ENCODE data around the gene SLC35F2. TPM values are rescaled to one million over a fixed set of nuclear protein-coding genes. Genes with fewer than 3 reads are reported as not detected.
A peak's percentile ranks its signal among the peaks of the same experiment; 100 is the strongest.
"Not testable (repeated sequence)": the region's sequence is repeated elsewhere in the genome, so short reads cannot be mapped to it uniquely, and the experiment has no call there.

Gene SLC35F2
- total and polyA plus RNA-seq, 11 donors = 0.22 to 2.1 (median 1.1) TPM

GRCh38 chr11:107770551-107770951 is 88.0 kb downstream of the SLC35F2 start:
- TF ChIP-seq POLR2A (IDR thresholded peaks at IDR 0.05) (no peak), CTCF (IDR thresholded peaks at IDR 0.05) (no peak)
- intact Hi-C loops (cut with DNase I) = loop anchor here in 8 of 10 donors (2.0 to 10.0 kb wide), 5 partner anchors 193 to 226 kb away; no protein-coding TSS in a partner anchor
- H3K4me1 ChIP-seq = no peaks in the 10 kb centered on the region
- H3K27me3 ChIP-seq = peaks cover 0 to 4% (median 0%) of the 10 kb centered on the region in 9 donors
- no peak for ATAC-seq
- DNase-seq = no peak
- H3K4me3 ChIP-seq = no peak overlapping the region
- no peak overlapping the region for H3K27ac ChIP-seq
- H3K9me3 ChIP-seq = no peaks in the 10 kb centered on the region
- H3K36me3 ChIP-seq = no peaks in the 10 kb centered on the region
- 28 to 56% (median 49%) methylated on average over 3 of the region's 3 CpGs for WGBS, 4 donors

DNA sequence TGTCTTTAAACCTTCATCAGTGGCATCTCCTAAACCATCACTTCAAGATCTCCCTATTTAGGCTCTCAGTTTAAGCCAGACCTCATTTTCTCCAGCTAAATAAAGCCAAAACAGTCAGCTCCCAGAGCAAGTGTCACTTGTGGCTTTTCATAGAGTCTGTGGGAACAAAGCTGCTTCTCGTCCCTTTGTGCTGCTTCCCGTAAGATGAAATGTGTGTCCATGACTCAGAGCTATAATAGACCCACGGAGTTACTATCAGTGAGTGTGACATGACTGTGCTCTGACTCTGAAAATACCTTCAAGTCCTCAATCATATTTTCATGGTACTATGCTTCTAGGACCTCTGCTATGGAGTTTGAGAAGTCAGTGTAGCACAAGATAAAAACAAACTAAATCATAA is 89.4 kb downstream of the SLC35F2 start:
- intact Hi-C loops (cut with DNase I) = loop anchor here in 3 of 10 donors (5.0 to 10.0 kb wide), 2 partner anchors 192 to 194 kb away; no protein-coding TSS in a partner anchor
- H3K27me3 ChIP-seq = peaks cover 0 to 4% (median 0%) of the 10 kb centered on the region in 9 donors
- no peak overlapping the region for H3K4me3 ChIP-seq
- TF ChIP-seq POLR2A (IDR thresholded peaks at IDR 0.05) (no peak), CTCF (IDR thresholded peaks at IDR 0.05) (no peak)
- H3K36me3 ChIP-seq = no peaks in the 10 kb centered on the region
- peak overlapping the region in 1 of 12 donors; percentile 40 for H3K27ac ChIP-seq
- DNase-seq (no peak), ATAC-seq (peak in 3 of 4 donors; percentile 63 to 77 (median 73))
- WGBS, 4 donors = 40 to 56% (median 46%) methylated on average over 3 of the region's 3 CpGs
- H3K9me3 ChIP-seq = no peaks in the 10 kb centered on the region
- no peaks in the 10 kb centered on the region for H3K4me1 ChIP-seq

DNA sequence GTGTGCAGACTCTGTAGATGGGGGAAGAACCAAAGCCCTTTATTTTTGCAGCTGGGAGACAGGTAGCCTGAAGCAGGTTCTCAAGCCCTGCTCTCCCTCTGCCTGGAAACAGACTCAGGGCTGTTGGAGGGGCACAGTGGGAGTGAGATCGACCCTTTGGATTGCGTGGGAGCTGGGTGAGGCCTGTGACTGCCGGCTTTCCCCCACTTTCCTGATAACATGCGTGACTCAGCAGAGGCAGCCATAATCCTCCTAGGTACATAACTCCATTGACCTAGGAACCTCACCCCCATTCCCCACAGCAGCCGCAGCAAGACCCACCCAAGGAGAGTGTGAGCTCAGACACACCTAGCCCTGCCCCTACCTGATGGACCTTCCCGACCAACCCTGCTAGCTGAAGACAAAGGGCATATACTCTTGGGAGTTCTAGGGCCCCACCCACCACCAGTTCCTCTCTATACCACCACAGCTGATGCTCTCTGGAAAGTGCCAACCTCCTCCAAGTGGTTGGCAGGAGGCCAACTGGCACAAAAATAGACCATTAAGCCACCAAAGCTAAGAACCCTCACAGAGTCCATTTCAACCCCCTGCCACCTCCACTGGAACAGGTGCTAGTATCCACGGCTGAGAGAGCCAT is 99.8 kb downstream of the SLC35F2 start:
- H3K4me1 ChIP-seq; DNase-seq; H3K27me3 ChIP-seq; H3K36me3 ChIP-seq; H3K4me3 ChIP-seq; H3K27ac ChIP-seq; intact Hi-C loops (cut with DNase I); ATAC-seq; H3K9me3 ChIP-seq: not testable (repeated sequence)
- WGBS, 4 donors = 71 to 79% (median 76%) methylated on average over 7 of the region's 7 CpGs

- intact Hi-C loops (cut with DNase I) = no loop called here
- ATAC-seq (no peak), DNase-seq (no peak)
- no peak for TF ChIP-seq CTCF (IDR thresholded peaks at IDR 0.05)
- no peak for TF ChIP-seq POLR2A (IDR thresholded peaks at IDR 0.05)
- H3K36me3 ChIP-seq = no peaks in the 10 kb centered on the region
- 80 to 90% (median 84%) methylated on average over 1 of the region's 1 CpG for WGBS, 4 donors
- H3K4me3 ChIP-seq = no peak overlapping the region
- H3K27ac ChIP-seq = no peak overlapping the region
- no peaks in the 10 kb centered on the region for H3K4me1 ChIP-seq
- H3K27me3 ChIP-seq = no peaks in the 10 kb centered on the region
- no peaks in the 10 kb centered on the region for H3K9me3 ChIP-seq
Measured at GRCh38 chr11:107757661-107758060, 100.9 kb downstream of the SLC35F2 start.

GRCh38 chr11:107756553-107756952 is 102.0 kb downstream of the SLC35F2 start:
- DNase-seq (no peak), ATAC-seq (no peak)
- H3K27me3 ChIP-seq = no peaks in the 10 kb centered on the region
- H3K9me3 ChIP-seq = no peaks in the 10 kb centered on the region
- no peak overlapping the region for H3K27ac ChIP-seq
- no peak for TF ChIP-seq CTCF (IDR thresholded peaks at IDR 0.05)
- no peak for TF ChIP-seq POLR2A (IDR thresholded peaks at IDR 0.05)
- H3K4me1 ChIP-seq = no peaks in the 10 kb centered on the region
- intact Hi-C loops (cut with DNase I) = no loop called here
- no peaks in the 10 kb centered on the region for H3K36me3 ChIP-seq
- 89 to 100% (median 92%) methylated on average over 1 of the region's 1 CpG for WGBS, 4 donors
- H3K4me3 ChIP-seq = no peak overlapping the region
